ENCODE data around the gene RBMS1. TPM values are rescaled to one million over a fixed set of nuclear protein-coding genes. Genes with fewer than 3 reads are reported as not detected.
A peak's percentile ranks its signal among the peaks of the same experiment; 100 is the strongest.

The RBMS1 gene
- total RNA-seq, 5 donors from 2014 or later (not counting 1 experiment from before 2014, with no cell fraction given): 94.2 to 137 (median 105) TPM

DNA sequence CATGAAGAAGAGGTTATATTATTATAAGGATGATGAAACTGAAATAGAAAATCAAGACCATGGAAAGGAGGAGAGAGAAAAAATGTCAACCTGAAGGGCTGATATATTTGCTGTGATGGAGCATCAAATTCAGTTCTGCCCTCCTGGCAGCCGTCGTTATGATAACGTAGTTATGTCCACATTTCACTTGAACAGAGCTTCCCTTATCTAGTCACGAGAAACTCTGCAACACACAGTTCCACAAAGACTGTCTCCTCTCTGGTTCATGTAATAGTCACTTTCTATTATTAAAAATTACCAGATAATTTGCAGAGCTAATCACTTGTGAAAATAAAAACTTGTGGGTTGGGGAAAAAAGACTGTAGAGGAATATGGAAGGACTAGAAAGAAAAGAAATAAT, 19.5 kb upstream of the RBMS1 start:
- no peaks in the 10 kb centered on the region for H3K36me3 Mint-ChIP-seq
- ChIA-PET POLR2A (no interaction called here), CTCF (interaction anchor here in 1 of 2 donors (0.9 kb wide), 1 partner anchor 84 kb away, joined by 3 read pairs; no protein-coding TSS in a partner anchor)
- H3K27me3 Mint-ChIP-seq: no peaks in the 10 kb centered on the region
- H3K4me3 Mint-ChIP-seq: no peak overlapping the region
- no peaks in the 10 kb centered on the region for H3K27me3 ChIP-seq (replicated peaks in 1 of 2; ENCODE audit: control insufficient read depth in 2 of 2, extremely low read depth in 1 of 2, insufficient read depth in 2 of 2, low read length in 1 of 2)
- peaks cover 0 to 5% of the 10 kb centered on the region in 2 experiments for H3K4me1 ChIP-seq (ENCODE audit: control insufficient read depth in 1 of 2, extremely low read depth in 1 of 2, insufficient read depth in 2 of 2, low read length in 2 of 2)
- WGBS (ENCODE audit: insufficient coverage): no CpG with 5 or more reads among the region's 4 CpGs
- no peaks in the 10 kb centered on the region for H3K9me3 Mint-ChIP-seq
- ATAC-seq (replicated peaks in 1 of 4) (no peak), DNase-seq (no peak)
- peaks cover 26 to 29% (median 28%) of the 10 kb centered on the region in 3 donors for H3K4me1 Mint-ChIP-seq
- no peaks in the 10 kb centered on the region for H3K36me3 ChIP-seq (ENCODE audit: control insufficient read depth in 2 of 2, extremely low read depth in 1 of 2, insufficient read depth in 1 of 2, low read length in 1 of 2)
- no peaks in the 10 kb centered on the region for H3K9me3 ChIP-seq
- H3K27ac ChIP-seq (ENCODE audit: low read length): no peak overlapping the region
- no peak overlapping the region for H3K27ac Mint-ChIP-seq
- no peak overlapping the region for H3K4me3 ChIP-seq (ENCODE audit: control insufficient read depth in 1 of 2, extremely low read depth in 1 of 2, low read length in 1 of 2)

DNA sequence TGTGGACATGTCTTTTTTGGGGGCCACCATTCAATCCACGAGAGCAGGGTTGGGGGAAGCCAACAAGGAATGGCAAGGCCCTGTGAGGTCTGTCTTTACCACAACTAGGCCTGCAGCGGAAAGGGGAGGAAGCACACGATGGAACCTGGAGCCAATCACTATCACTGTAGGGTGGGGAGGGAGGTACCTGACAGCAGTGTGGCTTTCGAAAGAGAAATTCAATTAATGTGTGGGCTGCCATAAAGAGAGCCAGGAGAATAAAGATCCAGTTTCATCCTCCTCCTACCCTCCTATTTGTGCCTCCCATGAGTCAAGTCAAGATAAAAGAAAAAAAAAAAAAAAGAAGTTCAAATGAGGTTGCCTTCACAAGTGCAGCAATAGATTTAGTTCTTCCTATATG, 18.9 kb upstream of the RBMS1 start:
- POLR2A ChIA-PET: no interaction called here
- no peak overlapping the region for H3K4me3 Mint-ChIP-seq
- H3K27me3 ChIP-seq (replicated peaks in 1 of 2; ENCODE audit: control insufficient read depth in 2 of 2, extremely low read depth in 1 of 2, insufficient read depth in 2 of 2, low read length in 1 of 2): no peaks in the 10 kb centered on the region
- DNase-seq (no peak), ATAC-seq (replicated peaks in 1 of 4) (no peak)
- H3K36me3 ChIP-seq (ENCODE audit: control insufficient read depth in 2 of 2, extremely low read depth in 1 of 2, insufficient read depth in 1 of 2, low read length in 1 of 2): no peaks in the 10 kb centered on the region
- peaks cover 1 to 5% of the 10 kb centered on the region in 2 experiments for H3K4me1 ChIP-seq (ENCODE audit: control insufficient read depth in 1 of 2, extremely low read depth in 1 of 2, insufficient read depth in 2 of 2, low read length in 2 of 2)
- CTCF ChIA-PET: interaction anchor here in 1 of 2 donors (0.9 kb wide), 1 partner anchor 84 kb away, joined by 3 read pairs; no protein-coding TSS in a partner anchor
- no peaks in the 10 kb centered on the region for H3K9me3 Mint-ChIP-seq
- peaks cover 27 to 31% (median 28%) of the 10 kb centered on the region in 3 donors for H3K4me1 Mint-ChIP-seq
- no peak overlapping the region for H3K27ac Mint-ChIP-seq
- no peaks in the 10 kb centered on the region for H3K9me3 ChIP-seq
- no peaks in the 10 kb centered on the region for H3K27me3 Mint-ChIP-seq
- 80% methylated on average over 1 of the region's 4 CpGs for whole genome bisulfite sequencing (ENCODE audit: insufficient coverage)
- no peak overlapping the region for H3K27ac ChIP-seq (ENCODE audit: low read length)
- no peaks in the 10 kb centered on the region for H3K36me3 Mint-ChIP-seq
- H3K4me3 ChIP-seq (ENCODE audit: control insufficient read depth in 1 of 2, extremely low read depth in 1 of 2, low read length in 1 of 2): no peak overlapping the region

DNA sequence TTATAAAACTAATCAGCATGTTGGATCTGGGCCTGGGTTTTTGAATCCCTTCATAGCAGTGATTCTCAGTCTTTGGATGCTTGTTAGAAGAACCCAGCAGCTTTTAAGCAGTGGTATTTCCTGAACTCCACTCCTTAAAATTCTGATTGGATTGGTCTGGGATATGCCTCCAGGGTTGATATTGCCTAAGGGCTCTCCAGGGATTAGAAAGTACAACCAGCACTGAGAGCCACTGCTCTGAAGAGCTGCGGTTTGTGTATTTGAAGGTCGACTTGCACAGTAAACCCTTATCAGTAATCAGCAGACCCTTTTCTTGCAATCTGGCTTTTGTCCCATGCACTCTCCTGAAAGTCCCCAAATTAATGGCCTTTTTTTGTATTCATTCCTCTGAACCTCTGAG, 17.0 kb upstream of the RBMS1 start:
- H3K36me3 ChIP-seq (ENCODE audit: control insufficient read depth in 2 of 2, extremely low read depth in 1 of 2, insufficient read depth in 1 of 2, low read length in 1 of 2): no peaks in the 10 kb centered on the region
- no peaks in the 10 kb centered on the region for H3K9me3 ChIP-seq
- no peak overlapping the region for H3K27ac Mint-ChIP-seq
- DNase-seq (no peak), ATAC-seq (replicated peaks in 1 of 4) (no peak)
- no peak overlapping the region for H3K27ac ChIP-seq (ENCODE audit: low read length)
- CTCF ChIA-PET: interaction anchor here in 1 of 2 donors (0.9 kb wide), 1 partner anchor 157 kb away, joined by 3 read pairs; no protein-coding TSS in a partner anchor
- no peaks in the 10 kb centered on the region for H3K9me3 Mint-ChIP-seq
- no peaks in the 10 kb centered on the region for H3K36me3 Mint-ChIP-seq
- H3K4me3 Mint-ChIP-seq: no peak overlapping the region
- H3K4me3 ChIP-seq (ENCODE audit: control insufficient read depth in 1 of 2, extremely low read depth in 1 of 2, low read length in 1 of 2): no peak overlapping the region
- POLR2A ChIA-PET: interaction anchor here in 1 of 2 donors (0.6 kb wide), 2 partner anchors 596 to 611 kb away, joined by 3 read pairs; no protein-coding TSS in a partner anchor
- H3K27me3 Mint-ChIP-seq: no peaks in the 10 kb centered on the region
- peaks cover 26 to 32% (median 29%) of the 10 kb centered on the region in 3 donors for H3K4me1 Mint-ChIP-seq
- H3K4me1 ChIP-seq (ENCODE audit: control insufficient read depth in 1 of 2, extremely low read depth in 1 of 2, insufficient read depth in 2 of 2, low read length in 2 of 2): peaks cover 6 to 16% of the 10 kb centered on the region in 2 experiments
- no peaks in the 10 kb centered on the region for H3K27me3 ChIP-seq (replicated peaks in 1 of 2; ENCODE audit: control insufficient read depth in 2 of 2, extremely low read depth in 1 of 2, insufficient read depth in 2 of 2, low read length in 1 of 2)
- WGBS (ENCODE audit: insufficient coverage): 81% methylated on average over 2 of the region's 2 CpGs

- no peaks in the 10 kb centered on the region for H3K27me3 Mint-ChIP-seq
- no peaks in the 10 kb centered on the region for H3K9me3 ChIP-seq
- DNase-seq (no peak), ATAC-seq (replicated peaks in 1 of 4) (no peak)
- no peaks in the 10 kb centered on the region for H3K9me3 Mint-ChIP-seq
- POLR2A ChIA-PET: no interaction called here
- no peak overlapping the region for H3K4me3 Mint-ChIP-seq
- H3K27ac Mint-ChIP-seq: no peak overlapping the region
- H3K4me3 ChIP-seq (ENCODE audit: control insufficient read depth in 1 of 2, extremely low read depth in 1 of 2, low read length in 1 of 2): no peak overlapping the region
- no peaks in the 10 kb centered on the region for H3K36me3 ChIP-seq (ENCODE audit: control insufficient read depth in 2 of 2, extremely low read depth in 1 of 2, insufficient read depth in 1 of 2, low read length in 1 of 2)
- H3K36me3 Mint-ChIP-seq: no peaks in the 10 kb centered on the region
- H3K4me1 Mint-ChIP-seq: peaks cover 21 to 29% (median 25%) of the 10 kb centered on the region in 3 donors
- no CpG with 5 or more reads among the region's 2 CpGs for WGBS (ENCODE audit: insufficient coverage)
- no peaks in the 10 kb centered on the region for H3K27me3 ChIP-seq (replicated peaks in 1 of 2; ENCODE audit: control insufficient read depth in 2 of 2, extremely low read depth in 1 of 2, insufficient read depth in 2 of 2, low read length in 1 of 2)
- CTCF ChIA-PET: interaction anchor here in 1 of 2 donors (1.0 kb wide), 1 partner anchor 14 kb away, joined by 3 read pairs; no protein-coding TSS in a partner anchor
- H3K27ac ChIP-seq (ENCODE audit: low read length): no peak overlapping the region
- peaks cover 6 to 16% of the 10 kb centered on the region in 2 experiments for H3K4me1 ChIP-seq (ENCODE audit: control insufficient read depth in 1 of 2, extremely low read depth in 1 of 2, insufficient read depth in 2 of 2, low read length in 2 of 2)
Measured at GRCh38 chr2:160509016-160509415, 15.4 kb upstream of the RBMS1 start.

- Mint-ChIP-seq H3K9me3 (no peaks in the 10 kb centered on the region), H3K4me1 (peaks cover 21 to 32% (median 24%) of the 10 kb centered on the region in 3 donors), H3K27ac (peak overlapping the region in 1 of 2 donors; percentile 68), H3K36me3 (no peaks in the 10 kb centered on the region), H3K4me3 (no peak overlapping the region), H3K27me3 (no peaks in the 10 kb centered on the region)
- H3K27me3 ChIP-seq (replicated peaks in 1 of 2; ENCODE audit: control insufficient read depth in 2 of 2, extremely low read depth in 1 of 2, insufficient read depth in 2 of 2, low read length in 1 of 2): no peaks in the 10 kb centered on the region
- POLR2A ChIA-PET: no interaction called here
- H3K9me3 ChIP-seq: no peaks in the 10 kb centered on the region
- CTCF ChIA-PET: interaction anchor here in 1 of 2 donors (0.6 kb wide), 1 partner anchor 50 kb away, joined by 3 read pairs; no protein-coding TSS in a partner anchor
- H3K36me3 ChIP-seq (ENCODE audit: control insufficient read depth in 2 of 2, extremely low read depth in 1 of 2, insufficient read depth in 1 of 2, low read length in 1 of 2): no peaks in the 10 kb centered on the region
- H3K4me1 ChIP-seq (ENCODE audit: control insufficient read depth in 1 of 2, extremely low read depth in 1 of 2, insufficient read depth in 2 of 2, low read length in 2 of 2): peaks cover 6 to 16% of the 10 kb centered on the region in 2 experiments
- H3K4me3 ChIP-seq (ENCODE audit: control insufficient read depth in 1 of 2, extremely low read depth in 1 of 2, low read length in 1 of 2): no peak overlapping the region
- no peak overlapping the region for H3K27ac ChIP-seq (ENCODE audit: low read length)
- WGBS (ENCODE audit: insufficient coverage): no CpG with 5 or more reads among the region's 2 CpGs
- DNase-seq: no peak
- ATAC-seq (replicated peaks in 1 of 4): no peak
Measured at GRCh38 chr2:160507464-160507863, 13.9 kb upstream of the RBMS1 start.

- no CpG with 5 or more reads among the region's 3 CpGs for WGBS (ENCODE audit: insufficient coverage)
- ATAC-seq (replicated peaks in 1 of 4) (peak in 2 of 4 experiments; percentile 29 to 76), DNase-seq (no peak)
- Mint-ChIP-seq H3K4me1 (peaks cover 21 to 32% (median 22%) of the 10 kb centered on the region in 3 donors), H3K36me3 (no peaks in the 10 kb centered on the region), H3K9me3 (no peaks in the 10 kb centered on the region), H3K27ac (peak overlapping the region; percentile 68 to 73), H3K4me3 (peak overlapping the region in 2 of 3 donors; percentile 13 to 39), H3K27me3 (no peaks in the 10 kb centered on the region)
- Histone ChIP-seq H3K27ac (ENCODE audit: low read length) (no peak overlapping the region), H3K27me3 (replicated peaks in 1 of 2; ENCODE audit: control insufficient read depth in 2 of 2, extremely low read depth in 1 of 2, insufficient read depth in 2 of 2, low read length in 1 of 2) (no peaks in the 10 kb centered on the region), H3K9me3 (no peaks in the 10 kb centered on the region), H3K4me3 (ENCODE audit: control insufficient read depth in 1 of 2, extremely low read depth in 1 of 2, low read length in 1 of 2) (no peak overlapping the region), H3K36me3 (ENCODE audit: control insufficient read depth in 2 of 2, extremely low read depth in 1 of 2, insufficient read depth in 1 of 2, low read length in 1 of 2) (no peaks in the 10 kb centered on the region), H3K4me1 (ENCODE audit: control insufficient read depth in 1 of 2, extremely low read depth in 1 of 2, insufficient read depth in 2 of 2, low read length in 2 of 2) (peaks cover 6 to 16% of the 10 kb centered on the region in 2 experiments)
- ChIA-PET CTCF (no interaction called here), POLR2A (no interaction called here)
Measured at GRCh38 chr2:160507046-160507407, 13.4 kb upstream of the RBMS1 start.

All from T-cell (primary cell).